Measurements from ENCODE around the gene CATSPER4.
"Not testable (repeated sequence)": the region's sequence is repeated elsewhere in the genome, so short reads cannot be mapped to it uniquely, and the experiment has no call there.

CATSPER4 gene

GRCh38 chr1:26225033-26225831 lies 34.8 kb downstream of the CATSPER4 start:
- H3K27ac ChIP-seq: no peak overlapping the region
- peak overlapping the region; percentile 9 to 31 (median 23) for H3K4me3 ChIP-seq

GRCh38 chr1:26230682-26231081 lies 40.3 kb downstream of the CATSPER4 start:
- not testable (repeated sequence) for H3K27ac ChIP-seq, H3K4me3 ChIP-seq

GRCh38 chr1:26233903-26234643 lies 43.7 kb downstream of the CATSPER4 start, which contains the start of gene CEP85:
Gene CEP85, plus strand, starts transcription at chr1:26234200. Its CDS starts 5,584 bp downstream, at chr1:26239784.
- peak within 1 kb of the TSS; percentile 46 to 83 (median 71) for H3K4me3 ChIP-seq
- H3K27ac ChIP-seq: peak within 1 kb of the TSS; percentile 16 to 92 (median 84)

GRCh38 chr1:26234644-26235370 lies 44.4 kb downstream of the CATSPER4 start:
- Histone ChIP-seq H3K4me3 (peak overlapping the region; percentile 46 to 83 (median 71)), H3K27ac (peak overlapping the region; percentile 16 to 92 (median 84))

- H3K4me3 ChIP-seq: no peak overlapping the region
- H3K27ac ChIP-seq: no peak overlapping the region
Measured at GRCh38 chr1:26237230-26237966, 47.0 kb downstream of the CATSPER4 start.

GRCh38 chr1:26239936-26240335 lies 49.5 kb downstream of the CATSPER4 start:
- H3K27ac ChIP-seq: no peak overlapping the region
- H3K4me3 ChIP-seq: no peak overlapping the region
